HCT116 (cell line): ENCODE measurements around the gene SMIM12. TPM values are rescaled to one million over a fixed set of nuclear protein-coding genes. Genes with fewer than 3 reads are reported as not detected.

ENCODE experiments used
- ATAC-seq: fragments of 200-7000 bp; cut with Tn5 transposase; 2 replicates; pipeline ENCODE4 v1.9.1; 2020; ENCODE audit warnings: mild to moderate bottlenecking, moderate library complexity
- BruUV-seq: library from RNA; stranded (reverse); fragments of 400-500 nt; replicated peaks from 2 replicates; lab custom pipeline; 2021; lab: Mats Ljungman, UMichigan
- CTCF ChIA-PET: fragments of 300-600 bp; sonication (Branson Sonifier 250); formaldehyde crosslinking; loops from one replicate; lab custom pipeline; 2021; ENCODE audit warnings: antibody characterized with exemption; lab: Charles Lee
- POLR2A ChIA-PET: fragments of 300-600, 350-600 bp; sonication (Branson Sonifier 250); formaldehyde crosslinking; loops from one replicate; lab custom pipeline; 2021; ENCODE audit warnings: antibody characterized with exemption; lab: Charles Lee
- RAD21 ChIA-PET, 2 experiments: fragments of 300-600 bp; sonication (Branson Sonifier 250); formaldehyde crosslinking; loops; one replicate each; lab custom pipeline; 2023; ENCODE audit warnings: low total read pairs in 2 of 2; ENCODE audit not compliant: uncharacterized antibody in 2 of 2, unreplicated experiment in 2 of 2, low non-redundant PET in 1 of 2; lab: Charles Lee
- DNase-seq: peaks from one replicate; pipeline ENCODE4 v3.0.0-alpha.2; 2010; ENCODE audit warnings: low read depth, low spot score
- H2AFZ ChIP-seq: fragments of 200-600 bp; shearing (Covaris generic), sonication (generic); 2 replicates; pipeline ENCODE4 v1.6.1; 2017; ENCODE audit warnings: low read depth, mixed run types, mixed read lengths, antibody characterized with exemption, low read length; ENCODE audit not compliant: poor library complexity, severe bottlenecking
- H3K27ac ChIP-seq: 2 replicates; pipeline ENCODE4 v1.5.1; 2012; ENCODE audit warnings: low read depth, low read length
- H3K27me3 ChIP-seq: fragments of 200-600 bp; sonication (generic); 2 replicates; pipeline ENCODE4 v1.6.1; 2016; ENCODE audit warnings: mixed run types, low read length, mixed read lengths; ENCODE audit not compliant: insufficient read depth
- H3K36me3 ChIP-seq, 2 experiments: fragments of 200-500 bp in 1 of 2; fragments of 200-600 bp in 1 of 2; sonication (Bioruptor generic) in 1 of 2; sonication (generic) in 1 of 2; 2 replicates each; pipeline versions ENCODE4 v1.5.1 to v1.6.1; 2014 to 2016; ENCODE audit warnings: low read length in 2 of 2, inconsistent platforms in 1 of 2, mixed read lengths in 1 of 2, mixed run types in 1 of 2; ENCODE audit not compliant: insufficient read depth in 2 of 2, control insufficient read depth in 1 of 2
- H3K4me1 ChIP-seq, 2 experiments: fragments of 200-600 bp in 1 of 2; sonication (generic) in 1 of 2; 2 replicates each; pipeline versions ENCODE4 v1.5.1 to v1.6.1; 2012 to 2017; ENCODE audit warnings: low read length in 2 of 2, inconsistent platforms in 1 of 2, mild to moderate bottlenecking in 1 of 2, mixed read lengths in 1 of 2, mixed run types in 1 of 2, moderate library complexity in 1 of 2; ENCODE audit not compliant: insufficient read depth in 2 of 2, control insufficient read depth in 1 of 2
- H3K4me2 ChIP-seq: fragments of 200-600 bp; sonication (generic); 2 replicates; pipeline ENCODE4 v1.6.1; 2017; ENCODE audit warnings: mixed run types, low read length, mixed read lengths
- H3K4me3 ChIP-seq, 2 experiments: fragments of 200-600 bp in 1 of 2; sonication (generic) in 1 of 2; replicated peaks in 1 of 2; 2 replicates each; pipeline ENCODE4 v1.5.1; 2011 to 2016; ENCODE audit warnings: low read length in 2 of 2, control low read depth in 1 of 2, low read depth in 1 of 2, mild to moderate bottlenecking in 1 of 2, mixed read lengths in 1 of 2, mixed run types in 1 of 2
- H3K79me2 ChIP-seq: fragments of 200-600 bp; sonication (generic); 2 replicates; pipeline ENCODE4 v1.6.1; 2017; ENCODE audit warnings: mild to moderate bottlenecking, mixed run types, low read length, moderate library complexity, mixed read lengths; ENCODE audit not compliant: insufficient read depth
- H3K9ac ChIP-seq: fragments of 200-600 bp; sonication (generic); 2 replicates; pipeline ENCODE4 v1.6.1; 2016; ENCODE audit warnings: low read length, mixed read lengths
- H3K9me2 ChIP-seq: fragments of 200-600 bp; sonication (generic), shearing (Covaris generic); 2 replicates; pipeline ENCODE4 v1.6.1; 2017; ENCODE audit warnings: mixed run types, mild to moderate bottlenecking, moderate library complexity; ENCODE audit not compliant: insufficient read depth
- H3K9me3 ChIP-seq, 2 experiments: fragments of 200-500 bp in 1 of 2; fragments of 200-600 bp in 1 of 2; sonication (Bioruptor generic) in 1 of 2; sonication (generic) in 1 of 2; 2 replicates each; pipeline ENCODE4 v1.6.1; 2014 to 2017; ENCODE audit warnings: low read length in 2 of 2, mixed read lengths in 2 of 2, inconsistent platforms in 1 of 2, low read depth in 1 of 2, mild to moderate bottlenecking in 1 of 2, mixed run types in 1 of 2, moderate library complexity in 1 of 2; ENCODE audit not compliant: control insufficient read depth in 1 of 2, insufficient read depth in 1 of 2
- H4K20me1 ChIP-seq: fragments of 200-600 bp; sonication (generic), shearing (Covaris generic); 2 replicates; pipeline ENCODE4 v1.6.1; 2017; ENCODE audit warnings: mixed run types, mild to moderate bottlenecking, moderate library complexity; ENCODE audit not compliant: insufficient read depth
- CEBPB ChIP-seq: IDR thresholded peaks from 2 replicates; pipeline ENCODE4 v1.6.1; 2012; ENCODE audit warnings: low read depth
- EGR1 ChIP-seq: IDR thresholded peaks from 2 replicates; pipeline ENCODE4 v1.6.1; 2012; ENCODE audit warnings: low read depth
- ELF1 ChIP-seq: IDR thresholded peaks from 2 replicates; pipeline ENCODE4 v1.6.1; 2012; ENCODE audit warnings: low read depth, borderline replicate concordance
- EZH2 ChIP-seq: fragments of 200-600 bp; sonication (generic); IDR thresholded peaks from 2 replicates; pipeline ENCODE4 v1.6.1; 2017; ENCODE audit warnings: antibody characterized with exemption, mixed run types
- EZH2phosphoT487 ChIP-seq: fragments of 200-600 bp; IDR thresholded peaks from 2 replicates; pipeline ENCODE4 v1.6.1; 2018; ENCODE audit warnings: antibody characterized with exemption, borderline replicate concordance
- JUND ChIP-seq: IDR thresholded peaks from 2 replicates; pipeline ENCODE4 v1.6.1; 2012
- RAD21 ChIP-seq: IDR thresholded peaks from 2 replicates; pipeline ENCODE4 v1.6.1; 2012; ENCODE audit warnings: low read depth, mild to moderate bottlenecking
- TCF7L2 ChIP-seq: IDR thresholded peaks from 2 replicates; pipeline ENCODE4 v1.7.0; 2011; ENCODE audit warnings: borderline replicate concordance, inconsistent platforms; ENCODE audit not compliant: insufficient read depth, insufficient read length; ENCODE audit errors: extremely low read depth
- intact Hi-C: fragments of 100-400 bp; cut with micrococcal nuclease; formaldehyde crosslinking; loops from 2 replicates; pipeline ENCODE4 v1.10.0; 2022
- total RNA-seq: library from RNA; stranded (reverse); gene quantifications from one replicate; pipeline ENCODE4 v1.2.1, GENCODE V29; 2021; ENCODE audit not compliant: unreplicated experiment
- TF ChIP-seq, protein P1 (sequence below): IDR thresholded peaks from 2 replicates; pipeline ENCODE4 v1.6.1; 2012
- TF ChIP-seq, protein P2 (sequence below): IDR thresholded peaks from 2 replicates; pipeline ENCODE4 v1.6.1; 2012; ENCODE audit warnings: low read depth

The SMIM12 gene
- total RNA-seq, 1 experiment from 2014 or later: 31.3 TPM

DNA sequence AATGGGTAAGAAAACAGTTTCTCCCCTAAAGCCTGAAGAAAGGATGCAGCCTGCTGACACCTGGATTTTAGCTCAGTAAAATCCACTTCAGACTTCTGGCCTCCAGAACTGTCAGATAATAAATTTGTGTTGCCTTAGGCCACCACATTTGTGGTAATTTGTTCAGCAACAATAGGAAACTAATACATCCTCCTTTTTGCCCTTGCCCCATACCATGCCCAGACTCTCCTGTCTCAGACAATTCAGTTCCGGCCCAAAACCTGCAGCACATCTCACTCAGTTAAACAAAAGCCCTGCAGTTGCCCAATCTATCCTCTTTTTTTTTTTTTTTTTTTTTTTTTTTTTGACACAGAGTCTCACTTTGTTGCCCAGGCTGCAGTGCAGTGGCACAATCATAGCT, 25.8 kb downstream of the SMIM12 start:
- H3K9ac ChIP-seq: no peak overlapping the region
- RAD21 ChIA-PET: no interaction called here
- H3K4me2 ChIP-seq: no peak overlapping the region
- no TSS peak for BruUV-seq
- H3K4me3 ChIP-seq: no peak overlapping the region
- no peaks in the 10 kb centered on the region for H3K27me3 ChIP-seq
- POLR2A ChIA-PET: interaction anchor here (0.7 kb wide), 1 partner anchor 1987 kb away, joined by 4 read pairs; no protein-coding TSS in a partner anchor
- no peak overlapping the region for H2AFZ ChIP-seq
- TF ChIP-seq TCF7L2: no peak
- TF ChIP-seq, protein P1, sequence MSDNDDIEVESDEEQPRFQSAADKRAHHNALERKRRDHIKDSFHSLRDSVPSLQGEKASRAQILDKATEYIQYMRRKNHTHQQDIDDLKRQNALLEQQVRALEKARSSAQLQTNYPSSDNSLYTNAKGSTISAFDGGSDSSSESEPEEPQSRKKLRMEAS: no peak
- no peak for TF ChIP-seq JUND
- TF ChIP-seq EZH2phosphoT487: no peak
- no peak for TF ChIP-seq CEBPB
- TF ChIP-seq, protein P2, sequence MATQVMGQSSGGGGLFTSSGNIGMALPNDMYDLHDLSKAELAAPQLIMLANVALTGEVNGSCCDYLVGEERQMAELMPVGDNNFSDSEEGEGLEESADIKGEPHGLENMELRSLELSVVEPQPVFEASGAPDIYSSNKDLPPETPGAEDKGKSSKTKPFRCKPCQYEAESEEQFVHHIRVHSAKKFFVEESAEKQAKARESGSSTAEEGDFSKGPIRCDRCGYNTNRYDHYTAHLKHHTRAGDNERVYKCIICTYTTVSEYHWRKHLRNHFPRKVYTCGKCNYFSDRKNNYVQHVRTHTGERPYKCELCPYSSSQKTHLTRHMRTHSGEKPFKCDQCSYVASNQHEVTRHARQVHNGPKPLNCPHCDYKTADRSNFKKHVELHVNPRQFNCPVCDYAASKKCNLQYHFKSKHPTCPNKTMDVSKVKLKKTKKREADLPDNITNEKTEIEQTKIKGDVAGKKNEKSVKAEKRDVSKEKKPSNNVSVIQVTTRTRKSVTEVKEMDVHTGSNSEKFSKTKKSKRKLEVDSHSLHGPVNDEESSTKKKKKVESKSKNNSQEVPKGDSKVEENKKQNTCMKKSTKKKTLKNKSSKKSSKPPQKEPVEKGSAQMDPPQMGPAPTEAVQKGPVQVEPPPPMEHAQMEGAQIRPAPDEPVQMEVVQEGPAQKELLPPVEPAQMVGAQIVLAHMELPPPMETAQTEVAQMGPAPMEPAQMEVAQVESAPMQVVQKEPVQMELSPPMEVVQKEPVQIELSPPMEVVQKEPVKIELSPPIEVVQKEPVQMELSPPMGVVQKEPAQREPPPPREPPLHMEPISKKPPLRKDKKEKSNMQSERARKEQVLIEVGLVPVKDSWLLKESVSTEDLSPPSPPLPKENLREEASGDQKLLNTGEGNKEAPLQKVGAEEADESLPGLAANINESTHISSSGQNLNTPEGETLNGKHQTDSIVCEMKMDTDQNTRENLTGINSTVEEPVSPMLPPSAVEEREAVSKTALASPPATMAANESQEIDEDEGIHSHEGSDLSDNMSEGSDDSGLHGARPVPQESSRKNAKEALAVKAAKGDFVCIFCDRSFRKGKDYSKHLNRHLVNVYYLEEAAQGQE: no peak
- no peak for TF ChIP-seq ELF1
- TF ChIP-seq EZH2: no peak
- no peak for TF ChIP-seq RAD21
- no peak for TF ChIP-seq EGR1
- no peaks in the 10 kb centered on the region for H3K9me2 ChIP-seq
- no peak overlapping the region for H3K27ac ChIP-seq
- DNase-seq (no peak), ATAC-seq (no peak)
- no peaks in the 10 kb centered on the region for H3K9me3 ChIP-seq
- CTCF ChIA-PET: no interaction called here
- H3K79me2 ChIP-seq: no peaks in the 10 kb centered on the region
- intact Hi-C loops: no loop called here
- H3K4me1 ChIP-seq: no peaks in the 10 kb centered on the region
- H4K20me1 ChIP-seq: no peaks in the 10 kb centered on the region
- H3K36me3 ChIP-seq: no peaks in the 10 kb centered on the region
